Airway epithelial cell (primary cell): Measurements from ENCODE around the gene SNX19. TPM values are rescaled to one million over a fixed set of nuclear protein-coding genes. Genes with fewer than 3 reads are reported as not detected.

ENCODE experiments used
- total RNA-seq: library from RNA; depleted of rRNA; stranded (reverse); fragments of >200 nt; gene quantifications from 2 replicates; pipeline ENCODE4 v1.2.3, GENCODE V29; 2015

SNX19 gene
- 34.2 and 48.3 TPM in 2 replicates for total RNA-seq

GRCh38 chr11:130916238-130916855, at the start of gene SNX19:
TSS of gene SNX19 (minus strand) at chr11:130916479. CDS start at chr11:130915939, 540 bp downstream.

